GM21526 (cell line): ENCODE results near the gene RFX1.
"Not testable (repeated sequence)": the region's sequence is repeated elsewhere in the genome, so short reads cannot be mapped to it uniquely, and the experiment has no call there.

Experiments used
- ATAC-seq: cut with Tn5 transposase; IDR thresholded peaks from one replicate; pipeline ENCODE4 v1.9.1; 2021; ENCODE audit warnings: moderate library complexity; ENCODE audit not compliant: unreplicated experiment, low FRiP score

RFX1 gene

DNA sequence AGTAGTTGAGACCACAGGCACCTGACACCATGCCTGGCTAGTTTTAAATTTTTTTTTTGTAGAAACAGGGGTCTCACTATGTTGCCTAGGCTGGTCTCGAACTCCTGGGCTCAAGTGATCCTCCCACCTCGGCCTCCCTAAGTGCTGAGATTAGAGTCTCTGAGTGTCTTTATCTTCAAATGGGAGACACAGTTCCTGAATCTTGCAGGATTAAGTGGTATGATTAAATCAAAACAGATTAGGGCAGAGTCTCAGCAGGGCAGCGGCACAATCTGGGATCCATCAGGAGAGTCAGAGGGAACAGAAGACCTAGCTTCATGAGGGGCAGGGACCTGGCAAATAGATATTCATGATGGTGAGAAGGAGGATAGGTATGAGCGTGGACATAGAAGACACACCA is 22.8 kb upstream of the RFX1 start:
- ATAC-seq: no peak

DNA sequence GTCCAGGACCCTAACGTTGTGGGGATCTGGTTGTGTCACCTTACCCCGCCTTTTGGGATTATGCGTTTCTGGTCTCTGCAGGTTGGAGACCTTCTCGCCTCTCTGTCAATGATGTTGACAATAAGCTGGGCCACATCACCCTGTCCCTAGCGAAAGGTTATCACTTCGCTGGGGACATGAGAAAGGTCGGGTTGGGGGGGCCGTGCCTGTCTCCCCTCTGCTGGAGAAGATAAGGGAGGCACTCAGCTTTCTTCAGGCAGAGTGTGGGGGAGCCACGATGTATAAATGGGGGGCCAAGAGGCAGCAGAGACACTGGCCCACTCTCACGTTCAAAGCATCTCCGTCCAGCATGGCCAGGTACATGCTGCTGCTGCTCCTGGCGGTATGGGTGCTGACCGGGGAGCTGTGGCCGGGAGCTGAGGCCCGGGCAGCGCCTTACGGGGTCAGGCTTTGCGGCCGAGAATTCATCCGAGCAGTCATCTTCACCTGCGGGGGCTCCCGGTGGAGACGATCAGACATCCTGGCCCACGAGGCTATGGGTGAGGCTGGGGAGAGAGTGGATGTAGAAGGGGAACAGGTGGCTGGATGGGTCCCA is 21.8 kb upstream of the RFX1 start, which contains the start of gene RLN3:
RLN3 (plus strand) TSS at position 293 of the 595 bp plus-strand sequence; CDS start at position 350, 57 bp downstream.
- no peak for ATAC-seq

DNA sequence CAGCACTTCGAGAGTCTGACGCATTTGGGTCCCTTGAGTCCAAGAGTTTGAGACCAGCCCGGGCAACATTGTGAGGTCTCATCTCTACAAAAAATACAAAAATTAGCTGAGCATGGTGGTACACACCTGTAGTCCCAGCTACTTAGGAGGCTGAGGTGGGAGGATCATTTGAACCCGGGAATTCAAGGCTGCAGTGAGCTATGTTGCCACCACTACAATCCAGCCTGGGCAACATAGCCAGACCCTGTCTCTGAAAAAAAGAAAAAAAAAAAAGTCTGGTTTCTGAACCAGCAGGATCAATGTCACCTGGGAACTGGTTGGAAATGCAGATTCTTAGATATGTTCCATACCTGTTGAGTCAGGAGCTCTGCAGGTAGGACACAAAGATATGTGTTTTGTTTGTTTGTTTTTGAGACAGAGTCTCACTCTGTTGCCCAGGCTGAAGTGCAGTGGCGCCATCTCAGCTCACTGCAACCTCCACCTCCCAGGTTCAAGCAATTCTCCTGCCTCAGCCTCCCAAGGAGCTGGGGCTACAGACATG is 20.6 kb upstream of the RFX1 start:
- ATAC-seq: not testable (repeated sequence)

DNA sequence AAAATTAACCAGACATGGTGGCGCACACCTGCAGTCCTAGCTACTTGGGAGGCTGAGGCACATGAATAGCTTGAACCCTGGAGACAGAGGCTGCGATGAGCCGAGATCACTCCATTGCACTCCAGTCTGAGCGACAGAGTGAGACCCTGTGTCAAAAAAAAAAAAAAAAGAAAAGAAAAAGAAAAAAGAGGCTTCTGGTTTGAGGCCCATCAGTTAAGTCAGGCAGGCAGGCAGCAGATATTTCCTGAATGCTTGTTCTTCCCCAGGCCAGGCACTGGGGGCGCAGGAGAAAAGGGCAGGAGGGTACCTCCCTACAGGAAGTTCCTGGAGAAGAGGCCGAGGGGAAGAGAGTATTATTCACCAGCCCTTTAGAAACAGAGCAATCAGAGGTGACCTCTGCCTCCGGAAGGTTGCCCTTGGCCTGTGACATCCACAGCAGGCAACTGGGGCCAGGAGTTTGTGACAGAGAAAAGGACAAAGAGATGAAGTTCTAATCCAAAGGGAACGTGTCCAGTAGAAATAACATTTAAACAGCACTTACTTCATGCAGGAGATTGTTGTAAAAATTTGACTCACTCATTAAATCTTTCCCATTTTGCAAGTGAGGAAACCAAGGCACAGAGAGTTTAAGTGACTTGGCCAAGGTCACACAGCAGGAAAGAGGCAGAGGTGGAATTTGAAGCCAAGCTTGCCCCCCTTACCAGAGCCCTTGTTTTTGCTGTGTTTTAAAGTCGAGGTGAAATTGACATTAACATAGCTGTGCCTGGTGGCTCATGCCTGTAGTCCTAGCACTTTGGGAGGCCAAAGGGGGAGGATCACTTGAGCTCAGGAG is 17.5 kb upstream of the RFX1 start:
- ATAC-seq: no peak

DNA sequence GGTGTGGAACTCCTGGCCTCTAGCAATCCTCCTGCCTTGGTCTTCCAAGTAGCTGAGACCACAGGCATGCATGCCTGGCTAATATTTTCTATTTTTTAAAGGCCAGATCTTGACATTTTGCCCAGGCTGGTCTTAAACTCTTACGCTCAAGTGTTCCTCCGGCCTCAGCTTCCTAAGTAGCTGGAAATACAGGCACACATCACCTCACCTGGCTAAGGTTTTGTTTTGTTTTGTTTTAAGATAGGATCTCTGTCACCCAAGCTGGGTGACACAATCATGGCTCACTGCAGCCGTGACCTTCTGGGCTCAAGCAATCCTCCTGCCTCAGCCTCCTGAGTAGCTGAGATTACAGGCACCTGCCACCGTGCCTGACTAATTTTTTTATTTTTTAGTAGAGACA is 16.3 kb upstream of the RFX1 start:
- ATAC-seq: no peak

DNA sequence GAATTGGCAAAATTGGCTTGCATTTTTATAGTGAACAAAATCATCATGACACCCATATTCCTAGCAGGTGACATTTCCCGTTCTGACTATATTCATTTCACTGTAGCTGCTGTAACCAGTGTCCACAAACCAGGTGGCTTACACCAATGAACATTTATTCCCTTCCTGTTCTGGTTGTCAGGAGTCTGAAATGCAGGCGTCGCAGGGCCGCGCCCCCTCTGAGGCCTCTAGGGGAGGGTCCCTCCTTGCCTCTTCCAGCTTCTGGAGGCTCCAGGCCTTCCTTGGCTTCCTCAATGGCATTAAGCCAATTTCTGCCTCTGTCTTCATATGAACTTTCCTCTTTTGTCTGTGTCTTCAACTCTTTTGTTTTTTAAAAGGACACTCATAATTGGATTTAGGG is 15.4 kb upstream of the RFX1 start:
- no peak for ATAC-seq

DNA sequence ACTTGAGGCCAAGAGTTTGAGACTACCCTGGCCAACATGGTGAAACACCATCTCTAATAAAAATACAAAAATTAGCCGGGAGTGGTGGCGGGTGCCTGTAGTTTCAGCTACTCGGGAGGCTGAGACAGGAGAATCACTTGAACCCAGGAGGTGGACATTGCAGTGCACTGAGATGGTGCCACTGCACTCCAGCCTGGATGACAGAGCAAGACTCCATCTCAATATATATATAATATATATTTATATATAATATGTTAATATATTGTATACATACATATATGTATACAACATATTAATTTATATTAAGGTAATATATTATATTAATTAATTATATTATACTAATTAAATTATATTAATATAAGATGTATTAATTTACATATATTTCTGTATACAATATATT is 13.6 kb upstream of the RFX1 start:
- not testable (repeated sequence) for ATAC-seq

DNA sequence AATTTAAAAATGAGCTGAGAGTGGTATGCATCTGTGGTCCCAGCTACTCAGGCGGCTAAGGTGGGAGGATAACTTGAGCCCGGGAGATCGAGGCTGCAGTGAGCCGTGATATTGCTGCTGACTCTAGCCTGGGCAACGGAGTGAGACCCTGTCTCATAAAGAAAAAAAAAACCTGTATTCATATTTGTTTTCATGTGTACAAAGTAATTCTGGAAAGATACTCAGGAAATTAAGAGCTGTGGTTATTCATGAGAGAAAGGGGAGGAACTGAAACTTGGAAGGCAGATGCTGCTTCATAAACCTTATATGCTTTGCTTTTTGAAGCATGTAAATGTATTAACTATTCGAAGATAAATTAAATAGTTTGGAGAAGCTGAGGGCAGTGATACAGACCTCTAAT is 13.0 kb upstream of the RFX1 start:
- ATAC-seq: no peak

DNA sequence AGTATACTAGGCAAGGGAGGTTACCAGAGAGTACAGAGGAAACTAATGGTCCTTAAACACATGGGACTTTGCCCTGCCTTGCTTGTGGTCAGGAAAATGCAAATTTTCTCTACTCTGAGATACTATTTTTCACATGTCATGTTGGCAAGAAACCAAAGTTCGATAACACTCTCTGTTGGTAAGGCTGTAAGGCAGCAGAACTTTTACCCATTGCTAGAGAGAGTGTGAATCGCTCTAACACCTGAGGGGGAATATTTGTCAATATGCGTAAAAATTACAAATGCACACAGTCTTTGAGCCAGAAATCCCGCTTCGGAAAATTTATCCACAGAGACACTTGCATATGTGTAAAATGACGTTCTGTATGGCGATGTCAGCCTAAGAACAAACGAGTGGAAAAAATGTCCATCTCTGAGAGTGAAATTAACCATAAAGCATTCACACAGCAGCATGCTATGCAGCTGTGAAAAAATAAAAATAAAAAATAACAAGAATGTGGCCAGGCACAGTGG is 9.5 kb upstream of the RFX1 start:
- peak; percentile 67 for ATAC-seq

DNA sequence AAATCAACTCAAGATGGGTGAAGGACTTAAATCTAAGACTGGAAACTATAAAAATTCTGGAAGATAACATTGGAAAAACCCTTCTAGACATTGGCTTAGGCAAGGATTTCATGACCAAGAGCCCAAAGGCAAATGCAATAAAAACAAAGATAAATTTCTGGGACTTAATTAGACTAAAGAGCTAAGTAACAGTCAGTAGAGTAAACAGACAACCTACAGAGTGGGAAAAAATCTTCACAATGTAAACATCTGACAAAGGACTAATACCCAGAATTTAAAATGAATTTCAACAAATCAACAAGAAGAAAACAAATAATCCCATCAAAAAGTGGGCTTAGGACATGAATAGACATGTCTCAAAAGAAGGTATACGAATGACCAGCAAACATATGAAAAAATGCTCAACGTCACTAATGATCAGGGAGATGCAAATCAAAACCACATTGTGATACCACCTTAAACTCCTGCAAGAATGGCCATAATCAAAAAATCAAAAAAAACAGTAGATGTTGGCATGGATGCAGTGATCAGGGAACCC is 6.3 kb upstream of the RFX1 start:
- no peak for ATAC-seq

DNA sequence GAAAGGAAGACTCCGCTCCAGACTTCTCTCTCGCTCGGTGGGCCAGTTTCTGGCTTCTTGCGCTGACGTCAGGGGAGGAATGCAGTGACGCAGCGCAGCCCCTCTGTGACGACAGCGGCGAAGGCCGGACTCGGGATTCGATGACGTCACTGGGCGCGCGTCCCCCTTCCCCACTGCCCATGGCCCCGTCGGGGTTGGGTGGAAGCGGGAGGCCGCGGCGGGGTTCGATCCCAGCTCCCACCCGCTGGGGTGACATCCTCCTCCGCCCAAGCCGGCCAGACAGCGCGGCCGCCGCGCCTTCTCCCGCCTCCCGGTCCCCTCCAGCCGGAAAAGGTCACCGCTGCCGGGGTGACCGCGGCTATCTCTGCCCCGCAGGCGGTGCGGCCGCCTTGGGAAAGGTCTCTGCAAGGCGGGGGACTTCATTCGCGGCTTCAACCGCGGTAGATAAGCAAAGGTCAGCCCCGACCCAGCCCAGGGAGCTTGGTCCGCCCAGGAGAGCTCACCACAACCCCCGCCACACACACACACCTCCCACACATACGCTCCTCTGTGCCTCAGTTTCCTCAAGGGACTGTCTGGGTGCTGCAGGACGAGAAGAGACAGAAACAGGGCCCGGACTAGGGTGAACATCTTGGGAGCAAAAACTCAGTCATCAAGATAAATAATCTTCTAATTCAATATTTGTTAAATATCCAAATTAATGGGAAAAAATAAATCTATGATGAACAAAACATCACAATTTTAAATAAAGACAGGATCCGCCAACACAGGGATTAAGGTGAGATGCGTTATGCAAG is 844 bp upstream of the RFX1 start:
- peak; percentile 23 for ATAC-seq

DNA sequence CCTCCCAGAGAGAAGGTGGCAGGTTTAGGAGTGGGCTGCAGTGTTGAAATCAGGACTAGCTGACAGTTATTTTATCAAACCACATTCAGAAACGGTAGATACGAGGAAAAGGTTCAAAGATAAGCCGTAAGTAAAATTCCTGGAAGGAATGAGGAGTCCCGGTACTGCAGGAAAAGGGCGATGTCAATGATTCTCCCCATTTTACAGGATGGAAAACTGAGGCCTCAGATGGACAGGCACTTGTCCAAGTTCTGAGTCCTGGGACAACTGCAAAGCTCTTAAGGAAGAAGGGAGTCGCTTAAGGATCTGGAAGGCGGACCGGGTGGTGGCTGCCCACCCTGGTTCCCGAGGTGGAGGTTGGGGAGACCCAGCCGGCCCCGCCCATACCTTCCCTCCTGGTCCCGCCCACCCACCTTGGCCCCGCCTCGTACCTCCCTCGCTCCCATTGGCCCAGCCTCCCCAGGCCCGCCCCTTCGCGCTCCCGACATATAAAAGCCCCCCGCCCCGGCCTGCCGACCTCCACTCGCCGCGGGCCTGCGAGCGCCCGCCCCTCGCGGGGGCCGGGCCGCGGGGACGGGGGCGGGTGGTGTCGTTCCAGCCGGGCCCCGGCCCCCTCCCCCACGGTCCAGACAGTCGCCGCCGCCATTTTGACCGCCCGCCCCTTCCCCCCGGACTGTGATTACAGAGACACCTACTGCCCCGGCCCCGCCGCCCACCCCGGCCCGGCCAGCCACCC is 603 bp downstream of the RFX1 start:
- peak; percentile 32 for ATAC-seq

DNA sequence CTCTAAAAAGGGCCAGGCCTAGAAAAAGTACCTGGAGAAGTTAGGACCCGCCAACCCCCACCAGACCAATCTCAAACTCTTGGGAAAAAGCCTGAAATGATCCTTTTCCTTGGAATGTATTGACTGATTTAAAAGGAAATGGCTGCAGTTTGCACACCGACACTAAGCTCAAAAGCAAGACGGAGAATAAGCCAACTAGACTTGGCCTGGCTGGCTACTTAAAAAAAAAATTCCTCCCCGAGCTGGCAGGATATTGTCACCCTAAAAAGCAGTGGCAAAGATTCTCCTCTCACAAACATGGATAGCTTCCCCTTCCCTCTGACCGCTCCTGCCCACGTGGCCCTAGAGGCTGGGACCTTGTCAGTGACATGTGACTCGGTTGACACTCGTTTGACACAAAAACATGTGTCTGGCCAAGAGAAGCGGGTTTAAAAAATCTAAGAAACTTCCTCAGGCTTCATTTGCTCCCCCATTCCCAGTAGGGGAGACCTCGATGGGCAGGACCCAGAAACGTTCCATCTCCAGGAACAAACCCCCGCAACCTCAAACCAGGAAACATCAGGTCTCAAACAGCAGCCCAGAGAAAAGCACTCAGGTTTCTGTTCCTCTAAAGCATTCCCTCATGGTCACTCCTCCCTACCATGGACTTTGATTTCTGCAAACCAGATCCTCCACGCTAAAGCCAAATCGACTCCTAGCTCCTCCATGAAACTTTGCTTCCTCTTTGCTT is 1.3 kb downstream of the RFX1 start:
- ATAC-seq: no peak

DNA sequence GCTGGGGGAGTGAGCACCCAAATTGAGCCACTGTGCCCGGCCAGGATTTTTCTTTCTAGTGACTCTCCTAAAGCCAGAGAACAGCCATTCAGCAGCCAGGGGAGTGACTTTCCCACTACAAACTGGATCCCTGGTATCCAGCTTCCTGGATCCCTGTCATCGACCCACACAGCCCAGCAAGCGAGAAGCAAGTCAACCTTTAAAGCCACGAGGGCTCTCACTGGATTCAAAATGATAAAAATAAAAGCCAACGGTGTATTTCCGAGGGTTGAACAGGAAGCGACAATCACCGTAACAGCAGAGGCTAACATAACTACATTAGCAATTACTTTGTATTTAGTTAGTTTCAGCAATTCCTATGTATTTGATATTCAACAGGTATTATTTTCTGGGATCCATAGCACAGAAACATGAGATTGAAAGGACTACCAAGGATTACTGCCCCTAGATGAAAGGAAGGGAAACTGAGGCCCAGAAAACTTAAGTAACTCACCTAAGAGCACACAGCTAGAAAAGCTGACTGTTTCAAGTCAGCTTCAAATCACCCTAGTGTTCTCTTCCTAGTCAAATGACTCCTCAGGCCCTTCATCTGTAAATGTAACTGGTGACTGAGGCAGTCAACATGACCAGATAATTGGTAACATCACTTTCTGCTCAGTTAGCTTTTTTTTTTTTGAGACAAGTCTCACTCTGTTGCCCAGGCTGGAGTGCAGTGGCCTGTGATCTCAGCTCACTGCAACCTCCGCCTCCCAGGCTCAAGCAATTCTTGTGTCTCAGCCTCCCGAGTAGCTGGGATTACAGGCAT is 2.7 kb downstream of the RFX1 start:
- ATAC-seq: no peak

DNA sequence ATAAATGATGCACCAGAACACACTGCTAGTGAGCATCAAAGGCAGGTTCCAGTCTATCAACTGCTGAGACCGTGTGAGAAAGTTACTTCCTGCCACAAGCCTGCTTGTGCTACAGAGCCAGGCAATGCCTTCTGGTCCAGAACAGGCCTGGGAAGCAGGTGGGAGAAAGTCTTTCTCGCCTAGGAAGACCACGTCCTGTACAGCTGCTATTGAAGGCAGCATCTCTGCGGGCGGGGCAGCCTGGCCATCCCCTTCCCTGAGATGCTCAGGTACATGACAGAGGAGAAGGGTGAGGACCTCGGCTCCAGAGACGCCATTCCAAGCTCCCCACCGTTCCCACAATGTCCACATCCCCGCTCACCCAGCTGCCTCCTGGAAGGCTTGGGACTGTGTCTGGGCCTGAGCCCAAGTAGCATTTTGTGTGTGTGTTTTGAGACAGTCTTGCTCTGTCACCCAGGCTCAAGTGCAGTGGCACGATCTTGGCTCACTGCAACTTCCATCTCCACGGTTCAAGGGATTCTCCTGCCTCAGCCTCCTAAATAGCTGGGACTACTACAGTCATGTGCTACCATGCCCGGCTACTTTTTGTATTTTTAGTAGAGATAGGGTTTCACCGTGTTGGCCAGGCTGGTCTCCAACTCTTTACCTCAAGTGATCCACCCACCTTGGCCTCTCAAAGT is 3.4 kb downstream of the RFX1 start:
- ATAC-seq: no peak

DNA sequence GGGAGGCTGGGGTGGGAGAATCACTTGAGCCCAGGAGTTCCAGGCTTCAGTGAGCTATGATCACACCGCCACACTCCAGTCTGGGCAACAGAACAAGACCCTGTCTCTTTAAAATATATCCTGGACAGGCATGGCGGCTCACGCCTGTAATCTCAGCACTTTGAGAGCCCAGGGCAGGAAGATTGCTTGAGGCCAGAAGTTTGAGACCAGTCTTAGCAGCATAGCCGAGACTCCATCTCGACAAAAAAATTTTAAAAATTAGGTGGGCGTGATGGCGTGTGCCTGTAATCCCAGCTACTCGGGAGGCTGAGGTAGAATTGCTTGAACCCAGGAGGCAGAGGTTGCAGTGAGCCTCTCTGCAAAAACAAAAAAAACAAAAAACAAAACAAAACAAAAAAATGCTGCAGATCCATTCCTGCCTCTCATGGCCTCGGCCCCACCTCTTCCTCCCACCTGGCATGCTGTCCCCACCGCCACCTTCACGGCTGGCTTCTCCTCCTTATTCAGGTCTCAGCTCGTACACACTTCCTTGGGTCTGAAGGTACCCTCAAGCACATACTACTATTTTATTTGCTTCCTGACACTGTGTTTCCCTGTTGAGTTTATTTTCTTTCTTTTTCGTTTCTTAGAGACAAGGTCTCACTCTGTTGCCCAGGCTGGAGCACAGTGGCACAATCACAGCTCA is 5.3 kb downstream of the RFX1 start:
- ATAC-seq: no peak

DNA sequence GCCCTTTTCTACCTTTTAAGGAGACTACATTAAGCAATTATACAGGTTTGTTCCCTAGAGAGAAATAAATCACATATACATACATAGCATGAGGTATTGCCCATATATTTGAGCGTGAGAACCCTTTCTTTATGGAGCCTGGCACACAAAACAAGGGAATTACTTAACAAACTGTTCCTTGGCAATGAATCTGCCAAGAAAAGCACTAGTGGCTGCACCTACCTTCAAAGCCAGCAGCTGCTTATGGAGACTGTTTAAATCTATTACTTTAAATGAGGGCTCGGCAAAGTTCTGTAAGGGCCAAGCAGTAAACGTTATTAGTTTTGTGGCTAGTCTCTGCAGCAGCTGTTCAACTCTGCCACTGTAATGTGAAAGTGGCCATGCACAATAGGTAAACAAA is 7.0 kb downstream of the RFX1 start:
- ATAC-seq: no peak
